Measurements from ENCODE around the gene CPAMD8.

DNA sequence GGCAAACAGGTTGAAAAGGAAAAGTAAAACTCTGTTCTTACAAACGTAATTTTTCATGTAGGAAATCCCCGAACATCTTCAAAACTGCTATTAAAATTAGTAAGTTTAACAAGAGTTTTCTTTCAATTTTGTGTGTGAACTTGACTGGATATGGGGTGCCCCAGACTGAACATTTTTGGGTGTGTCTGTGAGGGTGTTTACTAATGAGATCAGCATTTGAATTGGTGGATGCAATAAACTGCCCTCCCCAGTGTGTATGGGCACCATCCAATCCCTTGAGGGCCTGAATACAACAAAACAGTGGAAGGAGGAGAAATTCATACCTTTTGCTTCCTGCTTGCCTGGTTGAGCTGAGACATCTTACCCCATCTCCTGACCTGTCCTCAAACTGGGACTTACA lies 36.8 kb upstream of the CPAMD8 start:
- TF ChIP-seq, protein P1, sequence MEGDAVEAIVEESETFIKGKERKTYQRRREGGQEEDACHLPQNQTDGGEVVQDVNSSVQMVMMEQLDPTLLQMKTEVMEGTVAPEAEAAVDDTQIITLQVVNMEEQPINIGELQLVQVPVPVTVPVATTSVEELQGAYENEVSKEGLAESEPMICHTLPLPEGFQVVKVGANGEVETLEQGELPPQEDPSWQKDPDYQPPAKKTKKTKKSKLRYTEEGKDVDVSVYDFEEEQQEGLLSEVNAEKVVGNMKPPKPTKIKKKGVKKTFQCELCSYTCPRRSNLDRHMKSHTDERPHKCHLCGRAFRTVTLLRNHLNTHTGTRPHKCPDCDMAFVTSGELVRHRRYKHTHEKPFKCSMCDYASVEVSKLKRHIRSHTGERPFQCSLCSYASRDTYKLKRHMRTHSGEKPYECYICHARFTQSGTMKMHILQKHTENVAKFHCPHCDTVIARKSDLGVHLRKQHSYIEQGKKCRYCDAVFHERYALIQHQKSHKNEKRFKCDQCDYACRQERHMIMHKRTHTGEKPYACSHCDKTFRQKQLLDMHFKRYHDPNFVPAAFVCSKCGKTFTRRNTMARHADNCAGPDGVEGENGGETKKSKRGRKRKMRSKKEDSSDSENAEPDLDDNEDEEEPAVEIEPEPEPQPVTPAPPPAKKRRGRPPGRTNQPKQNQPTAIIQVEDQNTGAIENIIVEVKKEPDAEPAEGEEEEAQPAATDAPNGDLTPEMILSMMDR (IDR thresholded peaks at IDR 0.05 in 2 of 3, conservative IDR thresholded peaks at IDR 0.05 in 1 of 3; ENCODE audit: borderline replicate concordance in 1 of 3, insufficient read depth in 1 of 3, low read depth in 2 of 3, low read length in 2 of 3), result no peak
- TF ChIP-seq EGR1 (IDR thresholded peaks at IDR 0.05; ENCODE audit: low read depth) (no peak), EZH2 (IDR thresholded peaks at IDR 0.05) (no peak), EZH2phosphoT487 (IDR thresholded peaks at IDR 0.05; ENCODE audit: borderline replicate concordance) (no peak), RAD21 (IDR thresholded peaks at IDR 0.05; ENCODE audit: low read depth) (no peak), POLR2AphosphoS5 (IDR thresholded peaks at IDR 0.05; ENCODE audit: low read depth, low read length) (no peak), POLR2A (IDR thresholded peaks at IDR 0.05; ENCODE audit: borderline replicate concordance, extremely low read depth, insufficient read depth, insufficient read length) (no peak)
- TF ChIP-seq, protein P2, sequence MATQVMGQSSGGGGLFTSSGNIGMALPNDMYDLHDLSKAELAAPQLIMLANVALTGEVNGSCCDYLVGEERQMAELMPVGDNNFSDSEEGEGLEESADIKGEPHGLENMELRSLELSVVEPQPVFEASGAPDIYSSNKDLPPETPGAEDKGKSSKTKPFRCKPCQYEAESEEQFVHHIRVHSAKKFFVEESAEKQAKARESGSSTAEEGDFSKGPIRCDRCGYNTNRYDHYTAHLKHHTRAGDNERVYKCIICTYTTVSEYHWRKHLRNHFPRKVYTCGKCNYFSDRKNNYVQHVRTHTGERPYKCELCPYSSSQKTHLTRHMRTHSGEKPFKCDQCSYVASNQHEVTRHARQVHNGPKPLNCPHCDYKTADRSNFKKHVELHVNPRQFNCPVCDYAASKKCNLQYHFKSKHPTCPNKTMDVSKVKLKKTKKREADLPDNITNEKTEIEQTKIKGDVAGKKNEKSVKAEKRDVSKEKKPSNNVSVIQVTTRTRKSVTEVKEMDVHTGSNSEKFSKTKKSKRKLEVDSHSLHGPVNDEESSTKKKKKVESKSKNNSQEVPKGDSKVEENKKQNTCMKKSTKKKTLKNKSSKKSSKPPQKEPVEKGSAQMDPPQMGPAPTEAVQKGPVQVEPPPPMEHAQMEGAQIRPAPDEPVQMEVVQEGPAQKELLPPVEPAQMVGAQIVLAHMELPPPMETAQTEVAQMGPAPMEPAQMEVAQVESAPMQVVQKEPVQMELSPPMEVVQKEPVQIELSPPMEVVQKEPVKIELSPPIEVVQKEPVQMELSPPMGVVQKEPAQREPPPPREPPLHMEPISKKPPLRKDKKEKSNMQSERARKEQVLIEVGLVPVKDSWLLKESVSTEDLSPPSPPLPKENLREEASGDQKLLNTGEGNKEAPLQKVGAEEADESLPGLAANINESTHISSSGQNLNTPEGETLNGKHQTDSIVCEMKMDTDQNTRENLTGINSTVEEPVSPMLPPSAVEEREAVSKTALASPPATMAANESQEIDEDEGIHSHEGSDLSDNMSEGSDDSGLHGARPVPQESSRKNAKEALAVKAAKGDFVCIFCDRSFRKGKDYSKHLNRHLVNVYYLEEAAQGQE (IDR thresholded peaks at IDR 0.05; ENCODE audit: low read depth), result no peak
- TF ChIP-seq, protein P3, sequence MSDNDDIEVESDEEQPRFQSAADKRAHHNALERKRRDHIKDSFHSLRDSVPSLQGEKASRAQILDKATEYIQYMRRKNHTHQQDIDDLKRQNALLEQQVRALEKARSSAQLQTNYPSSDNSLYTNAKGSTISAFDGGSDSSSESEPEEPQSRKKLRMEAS (IDR thresholded peaks at IDR 0.05), result no peak
